GM12878 (cell line): ENCODE data around the gene PDZRN4.

Source experiments
- ATF7 ChIP-seq: fragments of 450-650 bp; IDR thresholded peaks from 2 replicates; pipeline ENCODE4 v1.6.1; 2016; ENCODE audit warnings: low read depth, mild to moderate bottlenecking
- CEBPZ ChIP-seq: fragments of 150-350 bp; IDR thresholded peaks from 2 replicates; pipeline ENCODE4 v1.6.1; 2016; ENCODE audit warnings: low read depth, low read length
- CTCF ChIP-seq, 3 experiments: IDR thresholded peaks in 2 of 3; conservative IDR thresholded peaks in 1 of 3; 2 replicates each; pipeline ENCODE4 v1.5.1; 2011; ENCODE audit warnings: low read depth in 3 of 3, low read length in 3 of 3, mild to moderate bottlenecking in 3 of 3, control low read depth in 2 of 3, moderate library complexity in 2 of 3, inconsistent platforms in 1 of 3, mixed read lengths in 1 of 3; ENCODE audit not compliant: control insufficient read depth in 2 of 3, insufficient read depth in 1 of 3; ENCODE audit errors: extremely low read depth in 1 of 3
- NRF1 ChIP-seq: conservative IDR thresholded peaks from 2 replicates; pipeline ENCODE4 v1.6.1; 2011; ENCODE audit warnings: mild to moderate bottlenecking, low read depth, low read length, improper control_type of control experiment
- POLR2A ChIP-seq: IDR thresholded peaks from 2 replicates; pipeline ENCODE4 v1.6.1; 2011; ENCODE audit warnings: low read depth, mild to moderate bottlenecking, low read length
- SRF ChIP-seq, 2 experiments: IDR thresholded peaks; 2 replicates each; pipeline ENCODE4 v1.6.1; 2011; ENCODE audit warnings: low read depth in 2 of 2, low read length in 2 of 2, mild to moderate bottlenecking in 1 of 2, moderate library complexity in 1 of 2
- TCF12 ChIP-seq: IDR thresholded peaks from 2 replicates; pipeline ENCODE4 v1.6.1; 2011; ENCODE audit warnings: low read depth, mild to moderate bottlenecking, low read length
- TCF3 ChIP-seq: IDR thresholded peaks from 2 replicates; pipeline ENCODE4 v1.6.1; 2012; ENCODE audit warnings: low read depth, mild to moderate bottlenecking, low read length, borderline replicate concordance; ENCODE audit not compliant: insufficient read depth
- YY1 ChIP-seq: IDR thresholded peaks from 2 replicates; pipeline ENCODE4 v1.6.1; 2011; ENCODE audit warnings: low read depth, mild to moderate bottlenecking, low read length

- TF ChIP-seq TCF12 (no peak), POLR2A (no peak), CEBPZ (no peak), CTCF (IDR thresholded peaks at IDR 0.05 in 2 of 3, conservative IDR thresholded peaks at IDR 0.05 in 1 of 3; ENCODE audit: control insufficient read depth in 2 of 3, extremely low read depth in 1 of 3, insufficient read depth in 1 of 3, low read depth in 3 of 3, low read length in 3 of 3) (no peak), NRF1 (no peak), TCF3 (no peak), ATF7 (no peak), SRF (IDR thresholded peaks at IDR 0.05; ENCODE audit: low read depth in 2 of 2, low read length in 2 of 2) (no peak), YY1 (no peak)
These were observed 116.4 kb downstream of the PDZRN4 start for GRCh38 chr12:41304526-41304925.
